Skeletal muscle satellite cell (primary cell): ENCODE results near the gene IFNA21. TPM values are rescaled to one million over a fixed set of nuclear protein-coding genes. Genes with fewer than 3 reads are reported as not detected.
"Not testable (repeated sequence)": the region's sequence is repeated elsewhere in the genome, so short reads cannot be mapped to it uniquely, and the experiment has no call there.

Source experiments
- H3K27me3 ChIP-seq: 2 replicates; pipeline ENCODE4 v1.7.0; 2013; ENCODE audit warnings: low read length; ENCODE audit not compliant: control insufficient read depth, insufficient read depth
- H3K36me3 ChIP-seq: 2 replicates; pipeline ENCODE4 v1.7.0; 2013; ENCODE audit warnings: mild to moderate bottlenecking, control low read depth, low read length; ENCODE audit not compliant: insufficient read depth
- H3K4me1 ChIP-seq: 2 replicates; pipeline ENCODE4 v1.7.0; 2013; ENCODE audit warnings: low read length; ENCODE audit not compliant: control insufficient read depth, insufficient read depth
- H3K4me2 ChIP-seq: 2 replicates; pipeline ENCODE4 v1.7.0; 2013; ENCODE audit warnings: mild to moderate bottlenecking, low read length
- H3K4me3 ChIP-seq: 2 replicates; pipeline ENCODE4 v1.7.0; 2013; ENCODE audit warnings: low read length
- H3K9ac ChIP-seq: 2 replicates; pipeline ENCODE4 v1.7.0; 2013; ENCODE audit warnings: mild to moderate bottlenecking, low read depth, low read length, moderate library complexity
- H3K9me3 ChIP-seq: replicated peaks from 2 replicates; pipeline ENCODE4 v1.7.0; 2013; ENCODE audit warnings: mild to moderate bottlenecking, control low read depth, low read length
- small RNA-seq: library from RNA; depleted of rRNA; stranded (forward); fragments of <200 nt; gene quantifications from one replicate; pipeline ENCODE3, GENCODE V24; 2012

Gene IFNA21

DNA sequence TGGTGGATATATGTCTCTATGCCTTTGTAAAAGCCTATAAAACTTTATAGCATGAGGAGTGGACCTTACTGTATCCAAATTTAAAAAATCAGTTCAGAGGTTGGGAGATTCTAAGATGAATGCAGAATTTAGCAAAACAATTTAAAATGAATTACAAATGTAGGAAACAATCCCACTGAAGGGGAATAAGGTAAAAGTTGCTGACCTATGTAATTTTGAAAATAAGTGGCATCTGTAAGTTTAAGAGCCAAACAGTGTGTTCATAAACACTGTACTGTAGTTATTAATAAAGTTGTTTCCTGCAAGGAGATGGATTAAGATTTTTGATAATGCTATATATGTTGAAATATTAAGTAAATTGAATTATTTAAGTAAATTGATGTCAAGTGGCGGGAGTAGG lies 29.4 kb downstream of the IFNA21 start:
- no peaks in the 10 kb centered on the region for H3K9me3 ChIP-seq
- H3K36me3 ChIP-seq: no peaks in the 10 kb centered on the region
- no peaks in the 10 kb centered on the region for H3K4me1 ChIP-seq
- H3K4me2 ChIP-seq: no peak overlapping the region
- H3K4me3 ChIP-seq: no peak overlapping the region
- H3K9ac ChIP-seq: no peak overlapping the region
- H3K27me3 ChIP-seq: peaks cover 45% of the 10 kb centered on the region

DNA sequence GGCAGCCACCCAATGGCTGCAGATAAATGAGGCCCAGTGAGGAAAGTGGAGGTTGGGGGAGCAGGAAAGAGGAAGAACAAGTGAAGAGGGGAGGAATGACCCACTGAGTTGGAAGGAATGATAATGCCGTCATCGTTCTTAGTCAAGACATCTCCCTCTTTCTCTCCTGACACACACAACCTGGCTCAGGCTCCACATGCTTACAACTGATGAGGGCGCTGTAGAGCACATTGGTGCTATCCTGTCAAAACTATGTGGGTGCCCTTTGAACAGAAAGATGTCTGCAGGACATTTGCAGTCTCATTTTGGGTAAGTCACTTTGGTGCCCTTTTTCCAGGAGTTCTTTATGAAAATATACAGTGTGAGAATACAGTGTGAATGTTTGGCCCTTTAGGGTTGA lies 30.7 kb downstream of the IFNA21 start:
- H3K4me2 ChIP-seq: no peak overlapping the region
- H3K4me3 ChIP-seq: no peak overlapping the region
- H3K9ac ChIP-seq: no peak overlapping the region
- H3K27me3 ChIP-seq: peaks cover 48% of the 10 kb centered on the region
- no peaks in the 10 kb centered on the region for H3K9me3 ChIP-seq
- H3K4me1 ChIP-seq: no peaks in the 10 kb centered on the region
- no peaks in the 10 kb centered on the region for H3K36me3 ChIP-seq

DNA sequence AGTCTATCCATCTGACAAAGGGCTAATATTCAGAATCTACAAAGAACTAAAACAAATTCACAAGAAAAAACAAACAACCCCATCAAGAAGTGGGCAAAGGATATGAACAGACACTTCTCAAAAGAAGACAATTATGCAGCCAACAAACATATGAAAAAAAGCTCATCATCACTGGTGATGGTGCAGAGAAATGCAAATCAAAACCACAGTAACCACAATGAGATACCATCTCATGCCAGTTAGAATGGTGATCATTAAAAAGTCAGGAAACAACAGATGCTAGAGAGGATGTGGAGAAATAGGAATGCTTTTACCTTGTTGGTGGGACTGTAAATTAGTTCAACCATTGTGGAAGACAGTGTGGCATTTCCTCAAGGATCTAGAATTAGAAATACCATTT lies 38.3 kb downstream of the IFNA21 start:
- not testable (repeated sequence) for H3K4me1 ChIP-seq, H3K36me3 ChIP-seq, H3K4me2 ChIP-seq, H3K9me3 ChIP-seq, H3K4me3 ChIP-seq, H3K9ac ChIP-seq
- peaks cover 16% of the 10 kb centered on the region for H3K27me3 ChIP-seq

- peaks cover 14% of the 10 kb centered on the region for H3K27me3 ChIP-seq
- no peaks in the 10 kb centered on the region for H3K9me3 ChIP-seq
- H3K9ac ChIP-seq: no peak overlapping the region
- no peaks in the 10 kb centered on the region for H3K36me3 ChIP-seq
- H3K4me2 ChIP-seq: no peak overlapping the region
- H3K4me1 ChIP-seq: no peaks in the 10 kb centered on the region
- no peak overlapping the region for H3K4me3 ChIP-seq
Observed at GRCh38 chr9:21121595-21122251, 44.7 kb downstream of the IFNA21 start.

GRCh38 chr9:21121079-21121478 lies 45.4 kb downstream of the IFNA21 start:
- Histone ChIP-seq H3K36me3 (no peaks in the 10 kb centered on the region), H3K9me3 (no peaks in the 10 kb centered on the region), H3K4me2 (no peak overlapping the region), H3K27me3 (peaks cover 14% of the 10 kb centered on the region), H3K4me1 (no peaks in the 10 kb centered on the region), H3K9ac (no peak overlapping the region), H3K4me3 (no peak overlapping the region)

DNA sequence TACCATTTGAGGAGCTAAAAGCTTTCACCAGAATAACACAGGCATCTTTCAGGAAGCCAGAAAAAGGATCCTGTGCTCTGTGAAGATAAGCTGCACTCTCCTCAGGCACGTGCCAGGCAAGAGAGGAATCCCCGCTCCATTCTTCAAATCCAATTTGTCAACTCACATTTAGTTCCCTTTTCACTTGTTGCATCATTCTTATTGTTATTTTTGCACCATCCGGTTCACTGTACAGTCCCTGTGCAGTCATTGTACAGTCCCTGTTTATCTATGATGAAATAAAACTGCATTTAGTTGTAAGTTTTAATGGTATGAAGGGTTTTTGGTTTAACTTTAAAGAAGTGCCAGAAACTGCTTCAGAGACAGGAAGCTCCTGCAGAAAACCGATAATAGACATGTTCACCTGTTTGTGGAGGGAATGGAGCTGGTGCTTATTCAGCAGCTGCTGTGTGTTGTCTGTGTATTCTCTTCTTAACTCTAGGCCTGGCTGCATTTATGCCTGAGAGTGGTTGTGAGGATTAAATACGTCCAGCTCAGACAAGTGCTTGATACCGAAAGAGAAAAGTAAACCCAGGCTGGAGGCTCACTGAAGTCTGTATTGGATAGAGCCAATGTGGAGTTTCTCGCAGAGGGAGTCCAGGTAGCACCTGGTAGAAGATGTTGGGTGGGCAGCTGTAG lies 47.2 kb downstream of the IFNA21 start:
- H3K4me1 ChIP-seq: no peaks in the 10 kb centered on the region
- H3K4me2 ChIP-seq: no peak overlapping the region
- H3K9ac ChIP-seq: no peak overlapping the region
- H3K27me3 ChIP-seq: peaks cover 14% of the 10 kb centered on the region
- no peaks in the 10 kb centered on the region for H3K9me3 ChIP-seq
- H3K4me3 ChIP-seq: no peak overlapping the region
- no peaks in the 10 kb centered on the region for H3K36me3 ChIP-seq

Small RNAs within 50 kb of the gene (small RNA-seq; reads per million reads assigned to genes)
- not detected for gene RF00019
